ENCODE data around the gene SPATA24. TPM values are rescaled to one million over a fixed set of nuclear protein-coding genes. Genes with fewer than 3 reads are reported as not detected.

SPATA24 gene
- total RNA-seq, 1 experiment from 2014 or later = 13.0 TPM

GRCh38 chr5:139418793-139419192, 14.9 kb upstream of the SPATA24 start:
- Histone ChIP-seq H3T11ph (ENCODE audit: low read length) (no peak overlapping the region), H2AK5ac (ENCODE audit: insufficient read length, low read length) (no peak overlapping the region), H3K4me1 (ENCODE audit: insufficient read depth, low read length) (no peaks in the 10 kb centered on the region), H3K18ac (ENCODE audit: insufficient read length, low read depth, low read length) (no peak overlapping the region), H3K27ac (ENCODE audit: insufficient read length, low read depth, low read length) (no peak overlapping the region), H4K5ac (ENCODE audit: insufficient read length, low read depth, low read length) (no peak overlapping the region), H2BK12ac (ENCODE audit: insufficient read length, low read depth, low read length) (no peak overlapping the region), H2BK15ac (ENCODE audit: low read depth, low read length) (no peak overlapping the region), H3K9me3 (ENCODE audit: control insufficient read depth, low read depth, low read length) (no peaks in the 10 kb centered on the region), H2AFZ (ENCODE audit: low read length) (no peak overlapping the region), H2BK120ac (ENCODE audit: low read depth, low read length, poor library complexity, severe bottlenecking) (no peak overlapping the region), H3K23ac (ENCODE audit: insufficient read length, low read depth, low read length) (no peak overlapping the region), H3K56ac (ENCODE audit: insufficient read length, low read depth, low read length) (no peak overlapping the region), H3K9ac (ENCODE audit: extremely low read depth, insufficient read length, low read length) (no peak overlapping the region), H3K14ac (ENCODE audit: insufficient read depth, low read length) (no peak overlapping the region), H2BK20ac (ENCODE audit: low read depth, low read length, poor library complexity, severe bottlenecking) (no peak overlapping the region), H3K79me1 (ENCODE audit: insufficient read depth, low read depth, low read length, poor library complexity, severe bottlenecking) (no peaks in the 10 kb centered on the region), H3K79me2 (ENCODE audit: insufficient read depth, low read length) (no peaks in the 10 kb centered on the region), H4K20me1 (ENCODE audit: control insufficient read depth, insufficient read depth, insufficient read length) (no peaks in the 10 kb centered on the region), H3K4ac (ENCODE audit: low read depth, low read length) (no peak overlapping the region), H4K91ac (ENCODE audit: insufficient read length, low read depth, low read length) (no peak overlapping the region), H3K4me2 (ENCODE audit: insufficient read depth, insufficient read length, low read length) (no peak overlapping the region), H3K27me3 (ENCODE audit: insufficient read depth, low read length) (no peaks in the 10 kb centered on the region), H3K23me2 (ENCODE audit: insufficient read length, low read depth, low read length, poor library complexity, severe bottlenecking) (no peaks in the 10 kb centered on the region), H4K8ac (replicated peaks; ENCODE audit: insufficient read length, low read depth, low read length) (no peak overlapping the region), H2BK5ac (ENCODE audit: insufficient read length, low read length) (no peak overlapping the region)
- no peak for TF ChIP-seq CTCF (conservative IDR thresholded peaks at IDR 0.05)
- H3K4me1 Mint-ChIP-seq = peaks cover 15 to 25% of the 10 kb centered on the region in 2 experiments
- peaks cover 0 to 51% (median 40%) of the 10 kb centered on the region in 3 experiments; a peak in 6 of 7 replicates for H3K36me3 Mint-ChIP-seq (ENCODE audit: insufficient read depth in 1 of 3, low read depth in 3 of 3)
- no CpG with 5 or more reads among the region's 1 CpG for WGBS (ENCODE audit: extremely low coverage, insufficient read length, low lambda C conversion rate)
- no peaks in the 10 kb centered on the region for H3K9me3 Mint-ChIP-seq
- H3K27me3 Mint-ChIP-seq (ENCODE audit: low read depth) = peaks cover 1% of the 10 kb centered on the region
- no peak for DNase-seq
- H3K4me3 Mint-ChIP-seq = no peak overlapping the region
- no peak overlapping the region for H3K27ac Mint-ChIP-seq
